AG09309 (cell line): ENCODE results near the gene CDH19.

Experiments
- DNase-seq: peaks from one replicate; pipeline ENCODE4 v3.0.0-alpha.2; 2010; ENCODE audit warnings: low read depth
- H3K4me3 ChIP-seq: 2 replicates; pipeline ENCODE4 v1.5.1; 2011; ENCODE audit warnings: mild to moderate bottlenecking, low read depth, low read length, moderate library complexity; ENCODE audit not compliant: control insufficient read depth
- TF ChIP-seq, protein P1 (sequence below): IDR thresholded peaks from 2 replicates; pipeline ENCODE4 v1.5.1; 2011; ENCODE audit warnings: mild to moderate bottlenecking, low read depth, low read length, inconsistent platforms; ENCODE audit not compliant: insufficient read depth, control insufficient read depth; ENCODE audit errors: missing control alignments

CDH19 gene

DNA sequence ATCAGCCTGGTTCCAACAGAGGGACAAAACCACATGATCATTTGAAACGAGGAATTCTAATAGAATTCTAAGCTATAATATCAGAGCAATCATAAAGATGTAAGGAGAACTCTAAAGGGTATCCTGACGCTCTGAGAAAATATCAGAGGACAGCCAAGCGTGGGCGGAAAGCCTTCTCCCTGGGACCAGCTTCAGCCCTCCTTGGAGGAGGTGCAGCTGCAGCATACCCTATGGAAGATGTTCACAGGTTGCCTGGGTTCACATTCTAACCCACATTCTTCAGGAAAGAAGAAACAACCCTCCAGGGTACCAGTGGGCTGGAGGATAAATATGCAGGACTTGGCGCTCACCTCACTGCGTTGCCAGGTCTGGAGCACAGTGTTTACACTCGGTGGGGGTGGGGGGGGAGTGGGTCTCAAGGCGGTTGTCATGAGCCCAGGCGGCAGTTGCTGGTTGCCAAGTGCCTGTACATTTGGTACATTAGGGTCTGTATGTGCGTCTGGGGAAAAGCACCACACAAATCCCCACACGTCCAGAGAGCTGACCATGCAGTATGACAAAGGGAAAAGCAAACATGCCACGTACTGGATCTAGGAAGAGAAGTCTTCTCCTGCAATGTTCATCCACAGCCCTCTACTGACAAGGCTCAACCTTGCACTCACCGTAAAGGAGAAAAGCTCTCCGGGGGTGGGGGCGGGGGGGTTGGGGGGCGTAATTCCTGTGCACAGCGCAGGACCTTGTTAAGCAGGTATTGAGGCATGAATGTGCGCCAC lies 80.5 kb downstream of the CDH19 start:
- TF ChIP-seq, protein P1, sequence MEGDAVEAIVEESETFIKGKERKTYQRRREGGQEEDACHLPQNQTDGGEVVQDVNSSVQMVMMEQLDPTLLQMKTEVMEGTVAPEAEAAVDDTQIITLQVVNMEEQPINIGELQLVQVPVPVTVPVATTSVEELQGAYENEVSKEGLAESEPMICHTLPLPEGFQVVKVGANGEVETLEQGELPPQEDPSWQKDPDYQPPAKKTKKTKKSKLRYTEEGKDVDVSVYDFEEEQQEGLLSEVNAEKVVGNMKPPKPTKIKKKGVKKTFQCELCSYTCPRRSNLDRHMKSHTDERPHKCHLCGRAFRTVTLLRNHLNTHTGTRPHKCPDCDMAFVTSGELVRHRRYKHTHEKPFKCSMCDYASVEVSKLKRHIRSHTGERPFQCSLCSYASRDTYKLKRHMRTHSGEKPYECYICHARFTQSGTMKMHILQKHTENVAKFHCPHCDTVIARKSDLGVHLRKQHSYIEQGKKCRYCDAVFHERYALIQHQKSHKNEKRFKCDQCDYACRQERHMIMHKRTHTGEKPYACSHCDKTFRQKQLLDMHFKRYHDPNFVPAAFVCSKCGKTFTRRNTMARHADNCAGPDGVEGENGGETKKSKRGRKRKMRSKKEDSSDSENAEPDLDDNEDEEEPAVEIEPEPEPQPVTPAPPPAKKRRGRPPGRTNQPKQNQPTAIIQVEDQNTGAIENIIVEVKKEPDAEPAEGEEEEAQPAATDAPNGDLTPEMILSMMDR: no peak
- no peak for DNase-seq
- no peak overlapping the region for H3K4me3 ChIP-seq

DNA sequence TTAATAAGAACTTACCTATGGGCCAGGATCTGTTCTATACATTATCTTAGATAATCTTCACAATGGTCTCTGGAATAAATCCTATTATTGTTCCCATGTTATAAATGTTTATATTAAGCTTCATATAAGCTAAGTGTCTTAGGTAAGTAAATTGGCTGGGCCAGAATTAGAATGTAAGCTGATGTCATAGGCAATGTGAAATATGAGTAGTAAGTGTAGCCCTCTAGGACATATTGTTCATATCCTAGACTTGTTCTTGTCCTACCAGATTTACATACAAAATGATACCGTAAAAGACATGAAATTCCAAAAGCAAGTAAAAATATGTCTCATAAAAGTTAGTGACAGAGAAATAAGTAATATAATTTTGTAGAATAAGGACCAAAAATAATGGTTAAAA lies 89.9 kb downstream of the CDH19 start:
- TF ChIP-seq, protein P1: no peak
- DNase-seq: no peak
- H3K4me3 ChIP-seq: no peak overlapping the region

DNA sequence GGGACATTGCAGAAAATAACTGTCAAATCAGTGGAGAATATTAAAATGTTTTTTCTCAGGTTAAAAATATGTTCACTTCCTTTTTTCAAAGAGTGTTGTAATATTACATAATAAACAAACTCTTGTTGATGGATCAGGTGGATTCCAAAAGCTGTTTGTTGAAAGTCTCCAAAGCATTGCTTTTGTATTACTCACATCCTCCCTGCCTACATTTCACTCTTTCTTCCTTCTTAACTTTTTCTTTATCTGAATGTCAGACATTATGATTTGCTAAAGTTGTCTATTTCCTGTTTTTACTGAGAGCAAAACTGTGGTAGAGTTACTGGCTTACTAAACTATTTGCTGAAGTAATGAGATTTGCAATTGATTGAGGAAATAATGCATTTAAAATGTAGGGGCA lies 92.1 kb downstream of the CDH19 start:
- TF ChIP-seq, protein P1: no peak
- no peak for DNase-seq
- H3K4me3 ChIP-seq: no peak overlapping the region

DNA sequence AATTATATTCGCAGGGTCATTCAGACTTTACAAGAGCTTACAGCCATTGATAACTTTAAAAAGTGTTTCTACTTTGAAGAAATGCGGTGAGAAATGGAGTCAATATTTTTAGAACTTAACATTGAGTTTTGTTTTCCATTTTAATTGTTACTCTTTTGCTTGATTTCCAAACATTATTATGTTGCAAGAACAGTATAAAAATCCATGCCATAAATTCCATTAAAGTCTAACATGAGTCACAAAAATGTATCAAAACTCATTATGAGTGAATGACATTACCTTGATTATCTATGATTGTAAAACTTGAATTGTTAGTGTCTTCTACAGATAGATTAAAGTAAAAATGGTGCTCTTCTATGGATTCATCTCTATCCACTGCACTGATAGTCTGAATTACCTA lies 92.6 kb downstream of the CDH19 start:
- no peak for DNase-seq
- H3K4me3 ChIP-seq: no peak overlapping the region
- TF ChIP-seq, protein P1: no peak

DNA sequence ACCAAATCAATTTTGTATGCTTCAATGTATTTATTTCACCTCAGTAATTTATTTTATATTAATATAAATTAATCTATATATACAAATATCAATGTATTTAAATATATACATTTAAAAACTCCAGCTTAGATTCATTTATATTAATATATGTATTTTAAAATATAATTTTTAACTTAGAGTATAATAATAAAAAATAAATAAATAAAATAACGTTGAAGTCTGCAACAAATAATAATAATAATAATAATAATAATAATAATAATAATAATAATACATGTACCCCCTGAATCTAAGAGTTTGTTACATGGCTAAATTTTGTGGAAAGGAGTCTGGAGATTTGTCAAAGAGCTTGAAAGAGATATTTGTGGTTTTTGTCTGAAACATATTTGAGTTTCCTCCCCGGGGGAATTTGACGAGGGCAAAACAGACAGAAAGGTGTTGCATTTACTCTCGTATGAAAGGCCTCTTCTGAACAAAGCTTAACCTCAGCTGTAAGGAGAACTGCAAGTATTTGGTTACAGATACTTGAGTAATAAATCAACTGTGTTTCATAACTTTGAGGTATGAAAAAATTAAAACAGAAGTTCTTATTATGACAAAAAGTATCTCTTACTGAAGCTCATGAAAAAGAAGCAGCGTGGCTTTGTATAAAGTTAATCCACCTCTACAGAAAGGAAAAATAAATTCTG lies 93.4 kb downstream of the CDH19 start:
- TF ChIP-seq, protein P1: no peak

DNA sequence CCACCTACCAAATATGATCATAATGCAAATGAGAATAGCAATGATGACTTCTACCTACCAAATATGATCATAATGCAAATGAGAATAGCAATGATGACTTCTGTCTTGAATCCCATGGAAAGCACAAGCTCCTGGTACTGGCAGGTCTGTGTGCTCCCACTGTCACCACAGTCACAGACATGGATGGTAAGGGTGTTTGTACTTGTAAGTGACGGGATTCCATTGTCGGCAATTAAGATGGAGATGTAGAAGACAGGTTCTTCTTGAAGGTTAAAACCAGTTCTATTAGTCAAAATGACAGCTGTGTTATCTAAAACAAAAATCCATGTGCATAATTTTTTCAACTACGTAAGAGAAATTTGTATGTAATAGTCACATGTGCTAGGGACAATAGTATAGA lies 95.0 kb downstream of the CDH19 start:
- TF ChIP-seq, protein P1: no peak
- H3K4me3 ChIP-seq: no peak overlapping the region

More for the DNA sequence above, 93.4 kb downstream of the CDH19 start:
- H3K4me3 ChIP-seq: no peak overlapping the region
- DNase-seq: no peak

More for the DNA sequence above, 95.0 kb downstream of the CDH19 start:
- no peak for DNase-seq
